Epithelial cell of proximal tubule (primary cell): ENCODE measurements around the gene SMAP1. TPM values are rescaled to one million over a fixed set of nuclear protein-coding genes. Genes with fewer than 3 reads are reported as not detected.

ENCODE experiments used
- DNase-seq: peaks from one replicate; pipeline ENCODE4 v3.0.0-alpha.2; 2011; ENCODE audit warnings: low read depth
- H3K4me3 ChIP-seq: 2 replicates; pipeline ENCODE4 v1.5.1; 2011; ENCODE audit warnings: low read depth, mild to moderate bottlenecking, low read length
- CTCF ChIP-seq: conservative IDR thresholded peaks from 2 replicates; pipeline ENCODE4 v1.5.1; 2012; ENCODE audit warnings: low read depth, mild to moderate bottlenecking, low read length
- total RNA-seq: library from RNA; depleted of rRNA; stranded (reverse); fragments of >200 nt; gene quantifications from 2 replicates; pipeline ENCODE4 v1.2.3, GENCODE V29; 2015

SMAP1 gene
- total RNA-seq, 1 donor from 2014 or later = 24.7 TPM

- no peak for DNase-seq
- no peak for TF ChIP-seq CTCF
- H3K4me3 ChIP-seq = no peak overlapping the region
These were observed 138.4 kb downstream of the SMAP1 start for GRCh38 chr6:70806086-70806485.

- no peak for DNase-seq
- no peak for TF ChIP-seq CTCF
- no peak overlapping the region for H3K4me3 ChIP-seq
These were observed 144.1 kb downstream of the SMAP1 start for GRCh38 chr6:70811788-70812187.

GRCh38 chr6:70813885-70814284, 146.2 kb downstream of the SMAP1 start:
- no peak for DNase-seq

GRCh38 chr6:70819646-70820045, 152.0 kb downstream of the SMAP1 start:
- no peak for DNase-seq
- H3K4me3 ChIP-seq = no peak overlapping the region
- TF ChIP-seq CTCF = no peak

More at GRCh38 chr6:70813885-70814284, 146.2 kb downstream of the SMAP1 start:
- no peak for TF ChIP-seq CTCF
- no peak overlapping the region for H3K4me3 ChIP-seq

GRCh38 chr6:70820778-70821177, 153.1 kb downstream of the SMAP1 start:
- no peak for DNase-seq
- TF ChIP-seq CTCF = no peak
- H3K4me3 ChIP-seq = no peak overlapping the region

GRCh38 chr6:70821751-70822150, 154.1 kb downstream of the SMAP1 start:
- no peak for TF ChIP-seq CTCF
- DNase-seq = no peak
- H3K4me3 ChIP-seq = no peak overlapping the region

- H3K4me3 ChIP-seq = no peak overlapping the region
- no peak for DNase-seq
- TF ChIP-seq CTCF = no peak
These were observed 156.0 kb downstream of the SMAP1 start for GRCh38 chr6:70823651-70824050.
